Stimulated activated CD4-positive, alpha-beta T cell treated with anti-CD3 and anti-CD28 coated beads, TNF-alpha, amount 100 ng/mL, for 48 hours (primary cell): ENCODE data around the gene FNBP1.
"Not testable (repeated sequence)": the region's sequence is repeated elsewhere in the genome, so short reads cannot be mapped to it uniquely, and the experiment has no call there.

ENCODE experiments used
- DNase-seq, 3 donors: peaks; one replicate each; pipeline ENCODE4 v3.0.0-alpha.2; 2020; ENCODE audit warnings: low read depth in 3 of 3

FNBP1 gene

DNA sequence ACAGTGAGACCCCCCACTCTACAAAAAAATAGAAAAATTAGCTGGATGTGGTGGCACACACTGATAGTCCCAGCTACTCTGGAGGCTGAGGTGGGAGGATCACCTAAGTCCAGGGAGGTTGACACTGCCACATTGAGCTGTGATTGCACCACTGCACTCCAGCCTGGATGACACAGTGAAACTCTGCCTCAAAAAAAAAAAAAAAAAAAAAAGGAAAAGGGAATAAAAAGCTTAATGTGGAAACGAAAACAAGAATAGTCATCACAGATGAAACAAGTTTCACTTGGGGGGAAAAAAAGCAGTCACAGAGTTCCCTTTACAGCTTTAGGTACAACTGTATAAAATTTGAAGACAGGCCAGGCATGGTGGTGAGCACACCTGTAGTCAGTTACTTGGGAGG is 84.2 kb downstream of the FNBP1 start:
- no peak for DNase-seq

DNA sequence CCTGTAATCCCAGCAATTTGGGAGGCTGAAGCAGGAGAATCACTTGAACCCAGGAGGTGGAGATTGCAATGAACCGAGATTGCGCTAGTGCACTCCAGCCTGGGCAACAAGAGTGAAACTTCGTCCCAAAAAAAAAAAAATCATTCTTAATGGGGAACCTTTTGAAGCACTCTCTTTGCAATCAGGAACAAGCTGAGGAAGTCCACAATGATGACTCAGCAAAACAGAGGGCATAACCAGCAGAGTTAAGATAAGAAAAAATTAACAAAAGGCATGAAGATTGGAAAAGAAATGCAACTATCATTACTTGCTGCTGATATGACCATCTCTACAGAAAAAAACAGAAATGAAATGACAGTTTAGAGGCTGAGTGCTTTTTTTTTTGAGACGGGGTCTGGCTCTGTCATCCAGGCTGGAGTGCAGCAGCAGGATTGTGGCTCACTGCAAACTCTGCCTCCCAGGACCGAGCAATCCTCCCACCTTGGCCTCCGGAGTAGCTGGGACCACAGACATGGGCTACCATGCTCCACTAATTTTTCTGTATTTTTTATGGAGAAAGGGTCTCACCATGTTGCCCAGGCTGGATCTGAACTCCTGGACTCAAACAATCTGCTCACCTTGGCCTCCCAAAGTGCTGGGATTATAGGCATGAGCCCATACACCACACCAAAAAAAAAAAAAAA is 88.0 kb downstream of the FNBP1 start:
- no peak for DNase-seq

DNA sequence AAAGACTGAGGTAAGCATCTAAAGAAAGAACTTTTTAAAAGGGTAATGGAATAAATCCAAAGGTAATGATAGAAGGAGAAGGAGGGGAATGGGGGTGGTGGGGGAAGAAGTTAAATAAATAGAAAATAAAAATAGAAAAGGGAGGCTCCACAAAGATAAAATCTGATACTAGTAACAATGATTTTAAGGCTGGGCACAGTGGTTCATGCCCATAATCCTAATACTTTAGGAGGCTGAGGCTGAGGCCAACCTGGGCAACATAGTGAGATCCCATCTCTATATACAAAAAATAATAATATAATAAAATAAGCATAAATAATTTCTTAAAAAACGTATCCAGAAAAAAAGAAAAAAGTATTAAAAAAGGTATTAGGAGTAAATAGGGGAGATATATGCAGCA is 89.3 kb downstream of the FNBP1 start:
- no peak for DNase-seq

DNA sequence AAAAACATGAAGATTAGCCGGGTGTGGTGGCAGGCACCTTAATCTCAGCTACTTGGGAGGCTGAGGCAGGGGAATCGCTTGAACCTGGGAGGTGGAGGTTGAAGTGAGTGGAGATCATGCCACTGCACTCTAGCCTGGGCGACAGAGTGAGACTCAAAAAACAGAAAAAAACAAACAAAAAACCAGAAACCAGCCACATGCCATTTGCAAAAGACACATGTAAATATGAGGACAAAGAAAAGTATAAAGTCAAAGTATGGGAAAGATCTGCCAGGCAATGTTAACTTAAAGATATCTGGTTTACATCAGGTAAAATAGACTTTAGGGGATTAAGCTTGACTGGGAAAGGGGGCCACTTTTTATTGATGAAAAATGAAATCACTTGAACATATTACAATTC is 90.7 kb downstream of the FNBP1 start:
- DNase-seq: no peak

DNA sequence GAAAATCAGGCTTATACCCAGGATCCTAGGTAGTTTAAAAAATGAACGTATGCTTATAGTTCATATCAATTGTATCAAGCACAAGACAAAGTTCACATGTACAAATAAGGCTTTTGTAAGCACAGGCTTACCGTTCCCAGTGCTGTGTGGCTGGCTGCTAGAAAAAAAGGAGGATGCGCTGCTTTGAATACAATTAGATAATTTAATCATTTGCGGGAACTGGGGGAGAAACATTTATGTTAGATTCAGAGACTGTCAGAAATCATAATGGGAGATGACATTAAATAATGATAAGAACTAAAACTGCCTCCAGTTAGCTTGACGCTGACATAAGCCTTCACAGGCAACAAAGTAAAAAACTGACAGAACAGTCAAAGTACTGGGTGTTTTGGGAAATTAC is 93.2 kb downstream of the FNBP1 start:
- no peak for DNase-seq

DNA sequence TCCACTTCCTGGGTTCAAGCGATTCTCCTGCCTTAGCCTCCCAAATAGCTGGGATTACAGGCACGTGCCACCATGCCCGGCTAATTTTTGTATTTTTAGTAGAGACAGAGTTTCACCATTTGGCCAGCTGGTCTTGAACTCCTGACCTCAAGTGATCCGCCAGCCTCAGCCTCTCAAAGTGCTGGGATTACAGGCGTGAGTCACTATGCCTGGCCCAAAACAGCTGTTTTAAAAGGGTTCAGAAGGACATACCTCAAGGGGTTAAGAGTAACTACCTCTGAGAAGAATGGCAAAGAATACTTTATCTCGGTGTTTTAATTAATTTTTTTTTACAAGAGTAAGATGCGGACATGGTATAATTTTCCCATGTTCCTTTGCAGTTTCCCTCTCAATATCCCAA is 94.4 kb downstream of the FNBP1 start:
- DNase-seq: not testable (repeated sequence)

DNA sequence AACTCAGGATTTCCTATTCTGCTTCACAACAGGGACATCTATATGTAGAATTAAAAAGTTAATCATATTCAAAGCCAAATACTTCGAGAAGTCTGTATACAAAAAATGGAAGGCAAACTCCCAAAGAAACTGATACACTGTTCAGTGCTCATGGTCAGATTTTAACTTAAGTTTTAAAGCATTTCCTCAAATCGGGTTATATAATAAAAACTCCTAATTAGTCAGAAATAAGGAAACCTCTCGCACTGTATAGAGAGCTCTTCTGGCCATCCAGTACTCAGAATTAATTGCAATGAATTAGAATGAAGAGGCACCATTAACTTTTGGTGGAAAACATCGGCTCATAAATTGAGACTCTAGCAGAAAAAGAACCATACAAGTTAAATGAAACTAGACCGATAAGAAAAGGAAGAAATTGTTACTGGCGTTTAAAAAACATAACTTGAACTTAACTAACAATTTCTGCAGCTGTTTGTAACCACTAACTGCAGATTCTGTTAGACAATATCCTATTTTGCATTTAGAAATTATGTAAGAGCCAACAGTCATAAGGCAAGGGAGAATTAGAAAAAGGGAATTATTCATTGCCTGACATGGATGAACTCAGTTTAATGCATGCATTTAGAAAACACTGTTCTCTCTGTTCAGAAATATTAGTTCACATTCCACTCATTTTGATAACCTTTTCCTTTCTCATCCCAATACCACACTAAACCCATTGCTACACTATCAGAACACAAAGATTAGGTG is 96.6 kb downstream of the FNBP1 start:
- DNase-seq: no peak

DNA sequence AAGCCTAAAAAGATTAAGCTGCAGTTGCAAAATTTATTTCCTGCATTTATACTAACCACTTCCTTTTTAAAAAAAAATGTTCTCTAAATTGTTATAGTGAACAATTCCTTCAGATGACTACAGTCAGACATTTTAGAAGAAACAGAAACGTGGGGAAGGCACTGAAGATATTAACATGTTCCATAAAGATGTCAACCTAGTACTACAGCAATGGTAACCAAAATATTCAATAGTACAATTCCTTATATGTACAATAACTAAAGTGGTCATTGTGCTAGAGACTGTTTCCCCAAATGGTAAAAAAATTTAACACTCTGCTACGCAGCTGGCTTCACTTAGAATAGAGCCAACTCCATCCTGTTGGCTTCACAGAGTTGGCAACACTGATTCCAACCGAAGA is 97.7 kb downstream of the FNBP1 start:
- no peak for DNase-seq

DNA sequence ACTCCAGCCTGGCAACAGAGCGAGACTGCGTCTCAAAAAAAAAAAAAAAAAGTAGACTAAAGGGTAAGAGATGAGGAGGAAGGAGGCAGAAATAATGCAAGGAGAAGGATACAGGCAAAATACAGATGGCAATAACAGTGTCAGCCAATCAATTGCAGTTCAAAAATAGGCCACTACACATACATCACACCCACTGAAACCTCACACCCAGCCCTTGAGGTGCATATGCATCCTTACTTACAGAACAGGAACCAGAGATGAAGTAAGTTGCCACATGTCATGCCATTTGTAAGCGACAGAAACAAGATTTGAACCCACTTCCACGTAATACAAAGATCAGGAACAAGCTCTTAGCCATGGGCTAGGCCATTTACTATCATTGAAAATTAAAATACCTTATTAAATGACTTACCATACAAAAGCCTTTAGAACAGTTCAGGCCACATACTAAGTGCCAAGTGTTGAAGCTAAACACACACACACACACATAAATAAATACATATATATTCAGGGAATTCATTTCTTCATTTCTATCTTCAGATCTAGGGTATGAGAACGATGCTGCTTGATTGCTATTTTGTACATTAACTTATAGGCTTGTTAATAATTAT is 98.4 kb downstream of the FNBP1 start:
- DNase-seq: peak in 2 of 3 donors; percentile 40 to 49

DNA sequence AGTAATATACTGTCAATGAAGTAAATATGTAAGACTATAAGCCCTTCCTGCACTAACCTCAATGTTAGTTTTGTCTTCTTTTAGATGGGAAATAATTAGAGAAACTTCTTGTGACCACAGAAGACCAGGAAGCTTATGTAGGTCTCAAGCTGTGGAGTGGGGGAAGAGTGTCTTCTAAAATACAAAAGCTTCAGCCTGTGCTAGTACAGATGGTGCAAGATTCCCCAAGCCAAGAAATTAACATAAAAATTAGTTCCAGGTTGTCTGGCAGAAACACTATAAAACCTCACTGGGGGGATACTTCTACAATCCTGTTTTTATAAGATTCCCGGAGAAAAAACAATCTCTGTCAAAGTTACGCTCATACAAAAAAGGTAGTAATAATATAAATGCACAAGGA is 103.6 kb downstream of the FNBP1 start:
- no peak for DNase-seq

DNA sequence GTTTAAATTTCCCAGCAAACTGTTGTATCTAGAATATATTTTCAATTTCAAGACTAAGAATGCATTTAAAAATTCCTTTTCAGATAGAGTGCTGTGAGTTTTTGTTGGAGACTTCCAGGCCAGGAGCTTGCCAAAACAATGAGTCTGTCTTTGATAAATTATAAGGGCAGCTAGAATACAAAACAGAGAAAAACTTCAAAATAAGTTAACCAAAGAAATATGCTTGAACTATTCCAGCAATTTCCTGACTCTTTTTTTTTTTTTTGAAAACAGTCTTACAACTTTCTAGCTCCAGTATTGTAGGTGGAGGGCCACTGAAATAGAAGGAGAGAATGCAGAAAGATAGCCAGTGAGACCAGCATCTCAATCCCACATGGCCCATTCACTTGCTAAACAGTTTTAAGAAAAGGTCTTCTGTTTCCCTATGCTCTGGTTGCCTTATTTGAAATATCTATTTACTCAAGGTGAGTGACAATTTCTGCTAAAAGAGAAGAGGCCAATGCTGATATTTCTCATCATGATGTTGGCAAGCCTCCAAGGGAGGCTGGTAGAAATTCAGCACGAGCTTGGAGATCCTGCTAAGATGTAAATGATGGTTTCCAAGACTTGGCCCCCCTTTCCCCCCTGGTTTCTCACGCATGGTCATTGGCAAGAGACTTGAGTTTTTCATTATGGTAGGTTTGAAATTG is 104.6 kb downstream of the FNBP1 start:
- DNase-seq: no peak

DNA sequence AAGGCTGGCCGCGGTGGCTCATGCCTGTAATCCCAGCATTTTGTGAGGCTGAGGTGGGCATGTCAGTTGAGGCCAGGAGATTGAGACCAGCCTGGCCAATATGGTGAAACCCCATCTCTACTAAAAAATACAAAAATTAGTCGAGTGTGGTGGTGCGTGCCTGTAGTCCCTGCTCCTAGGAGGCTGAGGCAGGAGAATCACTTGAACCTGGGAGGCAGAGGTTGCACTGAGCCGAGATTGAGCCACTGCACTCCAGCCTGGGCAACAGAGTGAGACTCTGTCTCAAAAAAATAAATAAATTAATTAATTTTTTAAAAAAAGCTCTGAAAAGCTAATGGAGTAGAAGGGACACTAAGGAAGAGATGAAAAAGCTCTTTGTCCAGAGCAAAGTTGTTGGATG is 105.1 kb downstream of the FNBP1 start:
- DNase-seq: not testable (repeated sequence)

DNA sequence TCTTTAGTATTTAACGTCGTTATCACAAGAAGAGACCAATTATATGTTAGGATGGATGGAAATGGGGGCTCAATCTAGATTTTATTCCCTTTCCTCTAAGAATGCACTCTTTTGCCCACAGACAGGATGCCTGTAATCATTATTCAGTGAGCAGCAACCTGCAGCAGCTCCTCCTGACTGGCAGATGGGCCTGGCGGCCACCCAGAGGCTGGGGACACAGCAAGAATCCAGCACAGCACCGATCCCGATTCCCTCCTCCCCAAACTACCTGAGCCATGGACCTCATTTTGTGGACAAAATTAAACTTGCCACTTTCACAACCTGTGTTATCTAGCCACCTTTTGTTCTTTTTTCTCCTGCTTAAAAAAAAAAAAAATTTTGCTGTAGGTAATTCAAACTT is 106.8 kb downstream of the FNBP1 start:
- no peak for DNase-seq

DNA sequence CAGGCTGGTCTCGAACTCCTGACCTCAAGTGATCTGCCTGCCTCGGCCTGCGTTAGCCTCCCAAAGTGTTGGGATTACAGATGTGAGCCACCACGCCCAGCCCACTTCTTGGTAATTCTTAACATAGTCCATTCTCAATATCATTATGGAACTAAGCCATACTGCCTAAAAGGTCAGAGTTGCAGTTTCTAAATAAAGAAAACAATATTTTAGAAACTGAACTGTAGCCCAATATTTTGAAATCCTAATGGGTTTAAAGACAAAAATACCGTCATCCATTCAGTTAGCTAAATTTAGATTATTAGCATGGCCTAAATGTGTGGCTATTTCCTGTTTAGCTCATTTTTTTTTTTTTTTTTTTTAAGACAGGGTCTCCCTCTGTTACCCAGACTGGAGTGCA is 108.2 kb downstream of the FNBP1 start:
- DNase-seq: no peak

DNA sequence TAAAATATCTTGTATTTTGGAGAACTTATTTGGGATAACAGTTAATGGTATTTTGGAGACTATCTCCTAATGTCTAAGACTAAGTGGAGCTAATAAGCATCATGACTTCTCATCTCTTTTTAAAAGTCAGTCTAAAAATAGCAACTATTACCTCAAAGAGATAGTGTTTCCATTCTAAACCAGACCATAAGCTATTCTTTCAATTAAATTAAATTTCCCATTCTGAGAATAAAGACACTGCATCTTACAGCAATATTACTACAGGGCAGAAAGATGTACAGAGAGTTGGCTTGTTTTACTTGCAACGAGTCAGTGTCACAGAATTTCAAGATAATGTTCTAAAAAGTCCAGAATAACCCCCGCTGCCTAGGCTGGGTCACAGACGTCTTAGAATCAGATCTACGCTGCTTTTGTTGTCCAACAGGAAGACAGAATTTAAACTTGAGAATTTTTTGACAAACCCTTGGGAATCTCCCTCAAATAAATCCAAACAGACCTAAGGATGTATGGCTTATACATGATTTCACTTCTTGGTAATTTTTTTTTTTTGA is 108.9 kb downstream of the FNBP1 start:
- DNase-seq: no peak

DNA sequence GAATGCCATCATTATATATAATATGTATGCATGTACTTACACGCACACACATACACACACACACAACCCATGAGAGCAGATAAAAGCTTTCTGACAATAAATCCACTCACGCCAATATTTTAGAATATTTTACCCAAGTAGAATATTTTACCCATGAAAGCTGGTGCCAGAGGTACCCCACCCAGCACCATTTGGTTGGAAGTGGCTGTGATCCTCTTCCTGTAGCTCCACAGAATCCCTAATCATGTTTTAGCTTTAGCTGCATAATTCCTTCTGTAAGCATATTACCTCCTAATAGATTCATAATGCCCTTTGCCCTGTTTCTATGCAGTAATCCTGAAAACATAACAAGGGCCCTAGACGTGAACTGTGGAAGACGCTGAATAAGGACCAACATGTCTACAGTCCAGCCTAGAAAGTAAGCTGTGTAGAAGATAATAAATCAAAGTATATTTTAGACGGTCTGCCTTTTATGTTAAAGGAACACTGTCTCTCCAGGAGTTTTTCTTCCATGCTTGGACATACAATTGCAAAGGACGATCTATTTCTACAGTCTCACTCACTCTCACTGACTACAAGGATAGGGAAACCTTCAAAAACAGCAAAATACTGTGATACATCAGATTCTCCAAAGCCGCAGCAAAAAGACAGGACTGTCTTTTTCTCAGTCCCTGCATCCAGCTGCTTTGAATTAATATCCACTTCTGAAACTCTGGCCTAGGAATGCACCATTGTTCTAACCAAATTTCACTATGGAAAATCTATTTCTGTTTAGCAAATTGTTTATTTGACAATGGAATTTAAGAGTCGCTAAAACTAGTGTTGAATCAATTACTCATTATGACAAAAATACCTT is 109.6 kb downstream of the FNBP1 start:
- no peak for DNase-seq

DNA sequence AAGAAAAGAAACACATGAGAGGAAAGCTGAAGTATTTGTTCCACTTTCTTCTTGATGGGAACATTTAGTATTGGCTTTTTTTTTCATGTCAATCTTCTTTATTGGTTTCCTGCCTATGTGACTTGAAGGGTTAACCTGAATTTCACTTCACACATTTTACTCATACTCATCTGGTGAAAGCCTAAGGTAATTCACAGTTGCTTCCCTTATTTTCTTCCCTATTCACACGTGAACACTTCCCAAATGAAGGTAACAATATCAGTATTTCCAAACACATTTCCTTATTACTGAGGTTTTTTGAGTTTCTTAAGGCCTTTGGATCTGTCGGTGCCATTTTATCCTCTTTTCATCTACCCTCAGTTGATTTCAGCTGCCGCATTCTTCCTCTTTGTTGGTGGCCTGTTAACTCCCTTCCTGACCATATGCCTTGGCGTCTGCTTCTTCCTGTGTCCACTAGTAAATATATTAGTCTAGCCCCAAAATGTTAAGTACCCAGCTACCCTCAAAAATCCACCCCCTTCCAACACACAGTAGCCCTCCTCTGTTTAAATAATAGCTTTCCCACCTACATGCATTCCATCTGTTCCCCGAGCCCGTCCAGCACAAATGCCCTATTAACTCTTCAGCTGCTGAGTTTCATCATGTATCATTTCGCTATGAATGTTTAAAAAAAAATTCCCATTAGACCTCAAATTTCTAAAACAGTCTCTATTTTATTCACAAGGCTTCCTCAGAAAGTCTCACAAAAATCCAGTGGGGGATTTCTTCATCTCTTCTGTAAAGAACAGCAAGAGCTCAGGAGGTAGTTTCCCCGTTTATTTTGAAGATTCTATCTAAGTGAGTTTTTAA is 110.5 kb downstream of the FNBP1 start:
- DNase-seq: no peak

DNA sequence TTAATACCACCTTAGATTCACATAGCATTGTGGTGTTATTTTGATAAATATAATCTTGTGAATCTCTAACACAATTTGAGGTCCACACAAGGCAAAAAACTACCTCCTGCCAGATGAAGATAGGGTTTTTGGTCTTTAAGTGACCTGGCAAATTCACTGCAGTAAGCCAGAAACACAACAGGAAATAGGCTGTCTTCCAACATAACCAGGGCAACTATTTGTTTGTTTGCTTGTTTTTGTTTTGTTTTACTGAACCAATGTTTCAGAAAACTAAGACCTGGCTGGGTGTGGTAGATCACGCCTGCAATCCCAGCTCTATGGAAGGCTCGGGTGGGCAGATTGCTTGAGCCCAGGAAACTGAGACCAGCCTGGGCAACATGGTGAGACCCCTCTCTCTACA is 112.2 kb downstream of the FNBP1 start:
- DNase-seq: no peak

DNA sequence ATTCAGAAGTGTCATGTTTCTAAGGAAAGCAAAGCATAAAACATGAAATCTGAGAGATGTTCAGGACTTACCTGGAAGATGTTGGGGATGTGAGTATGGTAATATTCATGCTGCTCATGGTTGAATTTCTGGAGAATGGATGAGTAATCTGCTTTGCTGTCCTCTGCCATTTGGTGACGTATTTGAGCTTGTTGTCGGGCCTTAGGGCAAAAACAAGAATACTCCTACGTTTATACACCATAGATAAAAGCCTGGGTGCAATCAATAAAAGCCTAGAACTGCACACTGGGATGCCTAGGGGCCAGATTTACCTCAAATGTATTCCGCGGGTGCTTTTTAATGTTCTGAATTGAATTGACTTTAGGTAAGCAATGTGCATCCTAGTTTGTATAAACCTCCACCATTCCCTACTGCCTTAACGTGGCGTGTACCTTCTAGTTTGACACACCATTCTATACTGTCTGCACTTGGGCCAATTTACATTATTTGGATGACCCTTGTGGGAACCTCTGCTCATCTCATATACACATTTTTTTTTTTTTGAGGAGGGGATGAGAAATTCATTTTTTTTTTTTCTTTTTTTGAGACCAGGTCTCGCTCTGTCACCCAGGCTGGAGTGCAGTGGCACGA is 113.4 kb downstream of the FNBP1 start:
- DNase-seq: no peak

DNA sequence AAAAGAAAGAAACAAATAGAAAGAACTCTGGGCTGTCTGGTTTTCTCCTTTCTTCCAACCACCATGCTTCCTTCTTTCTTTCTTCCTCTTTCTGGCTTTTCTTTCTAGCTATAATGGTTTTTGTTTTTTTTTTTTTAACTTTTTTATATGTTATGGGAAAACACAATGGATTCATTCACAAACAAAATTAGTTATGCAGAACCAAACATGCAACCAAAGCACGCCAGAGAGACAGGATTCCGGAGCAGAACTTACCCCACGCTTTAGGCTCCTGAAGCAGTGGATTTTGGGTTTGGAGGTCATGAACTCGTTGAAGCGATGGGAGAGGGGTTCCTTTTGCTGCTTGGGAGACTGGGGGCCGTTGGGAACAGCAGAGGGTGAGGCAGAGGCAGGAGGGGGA is 119.4 kb downstream of the FNBP1 start:
- no peak for DNase-seq
